Right kidney (tissue), 1 donor: ENCODE data around the gene ADAT2.

Experiments
- DNase-seq: peaks from one replicate; pipeline ENCODE4 v3.0.0-alpha.2; 2016

The ADAT2 gene

GRCh38 chr6:143441680-143442545 lies 8.6 kb downstream of the ADAT2 start:
- DNase-seq: no peak

GRCh38 chr6:143441010-143441409 lies 9.5 kb downstream of the ADAT2 start:
- no peak for DNase-seq

GRCh38 chr6:143432588-143432987 lies 17.9 kb downstream of the ADAT2 start:
- no peak for DNase-seq

- DNase-seq: no peak
These were observed 19.3 kb downstream of the ADAT2 start for GRCh38 chr6:143431226-143431625.

GRCh38 chr6:143429970-143430369 lies 20.5 kb downstream of the ADAT2 start:
- no peak for DNase-seq

- peak; percentile 44 for DNase-seq
These were observed 23.2 kb downstream of the ADAT2 start for GRCh38 chr6:143427109-143427817.

- DNase-seq: no peak
These were observed 24.5 kb downstream of the ADAT2 start for GRCh38 chr6:143426026-143426425.

GRCh38 chr6:143419526-143419925 lies 31.0 kb downstream of the ADAT2 start:
- no peak for DNase-seq

- DNase-seq: no peak
These were observed 35.7 kb downstream of the ADAT2 start for GRCh38 chr6:143414769-143415168.

GRCh38 chr6:143410859-143411270 lies 39.6 kb downstream of the ADAT2 start:
- DNase-seq: no peak

- no peak for DNase-seq
These were observed 41.7 kb downstream of the ADAT2 start for GRCh38 chr6:143408787-143409162.

- DNase-seq: no peak
These were observed 42.2 kb downstream of the ADAT2 start for GRCh38 chr6:143408151-143408786.

GRCh38 chr6:143406673-143407072 lies 43.8 kb downstream of the ADAT2 start:
- DNase-seq: no peak

GRCh38 chr6:143405373-143406154 lies 44.9 kb downstream of the ADAT2 start:
- DNase-seq: no peak

GRCh38 chr6:143402721-143403336 lies 47.7 kb downstream of the ADAT2 start:
- DNase-seq: no peak

- DNase-seq: no peak
These were observed 48.7 kb downstream of the ADAT2 start for GRCh38 chr6:143401636-143402370.

- DNase-seq: no peak
These were observed 49.4 kb downstream of the ADAT2 start for GRCh38 chr6:143401068-143401446.

- DNase-seq: no peak
These were observed 50.0 kb downstream of the ADAT2 start for GRCh38 chr6:143400258-143401067.

GRCh38 chr6:143399775-143400174 lies 50.7 kb downstream of the ADAT2 start:
- no peak for DNase-seq

GRCh38 chr6:143399176-143399575 lies 51.3 kb downstream of the ADAT2 start:
- DNase-seq: no peak
